Measurements from ENCODE around the gene VCAM1. TPM values are rescaled to one million over a fixed set of nuclear protein-coding genes. Genes with fewer than 3 reads are reported as not detected.

Gene VCAM1
- total RNA-seq, 4 donors from 2014 or later: 28.6 to 68.9 (median 58.1) TPM

- no peak for DNase-seq (ENCODE audit: low spot score)
- TF ChIP-seq, protein P1, sequence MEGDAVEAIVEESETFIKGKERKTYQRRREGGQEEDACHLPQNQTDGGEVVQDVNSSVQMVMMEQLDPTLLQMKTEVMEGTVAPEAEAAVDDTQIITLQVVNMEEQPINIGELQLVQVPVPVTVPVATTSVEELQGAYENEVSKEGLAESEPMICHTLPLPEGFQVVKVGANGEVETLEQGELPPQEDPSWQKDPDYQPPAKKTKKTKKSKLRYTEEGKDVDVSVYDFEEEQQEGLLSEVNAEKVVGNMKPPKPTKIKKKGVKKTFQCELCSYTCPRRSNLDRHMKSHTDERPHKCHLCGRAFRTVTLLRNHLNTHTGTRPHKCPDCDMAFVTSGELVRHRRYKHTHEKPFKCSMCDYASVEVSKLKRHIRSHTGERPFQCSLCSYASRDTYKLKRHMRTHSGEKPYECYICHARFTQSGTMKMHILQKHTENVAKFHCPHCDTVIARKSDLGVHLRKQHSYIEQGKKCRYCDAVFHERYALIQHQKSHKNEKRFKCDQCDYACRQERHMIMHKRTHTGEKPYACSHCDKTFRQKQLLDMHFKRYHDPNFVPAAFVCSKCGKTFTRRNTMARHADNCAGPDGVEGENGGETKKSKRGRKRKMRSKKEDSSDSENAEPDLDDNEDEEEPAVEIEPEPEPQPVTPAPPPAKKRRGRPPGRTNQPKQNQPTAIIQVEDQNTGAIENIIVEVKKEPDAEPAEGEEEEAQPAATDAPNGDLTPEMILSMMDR (IDR thresholded peaks at IDR 0.05): no peak
Measured at GRCh38 chr1:100736324-100736723, 16.8 kb downstream of the VCAM1 start.

DNA sequence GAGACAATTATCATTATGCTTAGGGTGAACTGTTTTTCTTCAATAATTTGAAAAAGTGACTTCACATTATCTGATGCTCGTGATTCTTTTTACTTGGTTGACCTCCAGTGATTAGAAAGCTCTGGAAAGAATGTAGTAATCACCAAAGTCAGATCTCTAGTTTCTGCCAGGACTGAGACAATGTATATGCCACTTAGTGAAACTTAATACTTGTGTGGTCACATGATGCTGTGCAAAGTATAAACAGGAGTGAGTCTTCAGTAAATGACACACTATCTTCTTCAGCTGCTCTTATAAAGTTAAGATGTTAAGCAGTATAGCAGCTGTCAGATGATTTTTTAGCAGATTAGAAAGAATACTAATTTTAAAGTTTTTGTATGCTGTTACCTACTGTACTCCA is 17.2 kb downstream of the VCAM1 start:
- DNase-seq (ENCODE audit: low spot score) (no peak), ATAC-seq (ENCODE audit: low FRiP score) (peak; percentile 49)
- TF ChIP-seq, protein P1 (IDR thresholded peaks at IDR 0.05): no peak

More at GRCh38 chr1:100736324-100736723, 16.8 kb downstream of the VCAM1 start:
- ATAC-seq (ENCODE audit: low FRiP score): no peak

DNA sequence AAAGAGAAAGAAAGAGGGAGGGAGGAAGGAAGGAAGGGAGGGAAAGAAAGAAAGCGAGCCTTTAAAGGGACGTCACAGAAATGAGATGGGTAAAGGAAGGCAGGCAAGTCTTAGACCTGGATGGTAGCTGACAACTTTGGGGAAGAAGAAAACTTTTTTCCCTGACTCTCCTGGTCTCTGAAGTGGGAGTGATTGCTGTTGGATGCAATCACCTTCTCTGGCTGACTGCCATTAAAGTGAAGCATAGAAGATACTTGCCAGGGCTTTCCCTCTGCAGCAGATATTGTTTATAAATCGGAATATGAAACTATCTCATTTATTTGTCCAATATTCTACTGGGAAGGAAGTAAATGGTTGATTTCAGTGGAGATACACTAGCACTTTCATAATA is 27.0 kb downstream of the VCAM1 start:
- DNase-seq (ENCODE audit: low spot score): no peak
- TF ChIP-seq, protein P1 (IDR thresholded peaks at IDR 0.05): no peak
- peak; percentile 79 for ATAC-seq (ENCODE audit: low FRiP score)

DNA sequence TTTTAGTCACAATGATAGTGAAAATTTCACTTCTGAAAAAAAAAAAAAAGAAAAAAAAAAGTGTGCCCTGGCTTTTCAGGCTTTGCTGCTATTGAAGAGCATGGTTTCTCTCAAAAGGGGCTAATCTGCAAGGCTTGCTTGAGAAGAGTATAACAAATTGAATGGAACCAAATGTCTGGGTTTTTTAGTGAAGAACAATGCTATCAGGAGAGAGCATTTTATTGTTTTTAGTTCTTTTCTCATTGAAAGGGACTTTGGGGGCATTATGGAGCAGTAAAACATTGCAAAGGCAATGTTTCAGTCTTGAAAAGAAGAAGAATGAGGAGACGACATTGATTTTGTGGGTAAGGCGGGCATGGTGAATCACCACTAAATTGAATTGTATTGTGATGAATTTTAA is 28.2 kb downstream of the VCAM1 start:
- TF ChIP-seq, protein P1 (IDR thresholded peaks at IDR 0.05): no peak
- ATAC-seq (ENCODE audit: low FRiP score) (no peak), DNase-seq (ENCODE audit: low spot score) (no peak)

DNA sequence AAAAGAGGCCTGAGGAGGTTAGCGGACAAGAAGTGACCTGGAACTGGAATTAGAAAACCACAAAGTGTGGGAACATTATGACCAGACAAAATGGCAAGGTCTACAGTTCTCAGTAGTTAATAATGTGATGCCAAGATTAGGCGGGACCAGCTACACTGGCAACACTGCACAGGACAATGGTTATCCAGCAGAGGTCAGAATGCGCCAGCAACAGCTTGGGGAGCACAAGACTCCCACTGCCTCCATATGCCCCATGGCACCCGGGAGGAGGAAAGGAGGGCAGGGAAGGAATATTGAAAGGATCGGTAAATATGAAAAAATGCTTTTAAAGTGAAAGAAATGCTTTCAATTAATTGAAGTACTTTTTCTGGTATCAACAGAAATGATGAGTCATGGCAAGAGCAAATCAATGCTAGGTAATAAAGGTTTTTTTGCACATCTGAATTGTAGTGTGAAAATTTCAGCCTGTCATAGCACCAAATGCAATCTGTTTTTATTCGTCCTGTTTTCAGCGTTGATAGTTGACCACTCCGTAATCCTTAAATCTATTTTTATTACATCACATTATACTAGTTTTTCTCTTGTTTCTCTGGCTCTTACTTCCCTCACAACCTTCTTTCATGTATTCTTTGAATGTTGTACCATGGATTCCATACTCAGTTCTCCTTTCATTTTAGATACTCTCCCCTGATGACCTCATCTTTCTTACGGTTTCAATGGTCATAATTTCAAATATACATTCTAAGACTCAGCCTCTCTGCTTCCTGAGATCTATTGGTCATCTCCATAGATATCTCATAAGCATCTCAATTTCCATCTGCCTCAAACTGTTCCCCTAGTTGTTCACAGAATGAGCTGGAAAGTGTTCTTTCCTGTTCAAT is 30.7 kb downstream of the VCAM1 start:
- TF ChIP-seq, protein P1 (IDR thresholded peaks at IDR 0.05): no peak
- ATAC-seq (ENCODE audit: low FRiP score): no peak

GRCh38 chr1:100752791-100753190 is 33.2 kb downstream of the VCAM1 start:
- no peak for DNase-seq (ENCODE audit: low spot score)
- ATAC-seq (ENCODE audit: low FRiP score): no peak
- TF ChIP-seq, protein P1 (IDR thresholded peaks at IDR 0.05): no peak

More for the DNA sequence above, 30.7 kb downstream of the VCAM1 start:
- DNase-seq (ENCODE audit: low spot score): no peak

DNA sequence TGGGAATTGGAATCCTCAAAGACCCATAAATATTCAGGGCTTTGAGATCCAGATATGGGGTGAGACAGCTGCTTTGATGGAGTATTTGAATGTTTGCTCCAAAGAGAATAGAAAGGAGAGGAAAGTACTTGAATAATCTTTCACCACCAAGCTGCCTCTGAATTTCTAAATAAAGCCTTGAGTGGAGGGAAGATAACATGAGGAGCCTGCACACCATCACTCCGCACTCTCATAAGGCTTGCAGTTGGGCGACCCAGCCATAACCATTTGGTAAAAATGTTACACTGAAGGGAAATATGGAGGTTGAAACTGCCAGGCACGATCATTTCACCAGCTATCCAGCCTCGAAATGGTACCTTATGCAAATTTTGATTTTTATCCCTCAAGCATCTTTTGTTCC is 38.4 kb downstream of the VCAM1 start:
- no peak for DNase-seq (ENCODE audit: low spot score)
- no peak for ATAC-seq (ENCODE audit: low FRiP score)
- TF ChIP-seq, protein P1 (IDR thresholded peaks at IDR 0.05): no peak
